Lower lobe of right lung (tissue), 2 donors: ENCODE data around the gene LGI4. TPM values are rescaled to one million over a fixed set of nuclear protein-coding genes. Genes with fewer than 3 reads are reported as not detected.
A peak's percentile ranks its signal among the peaks of the same experiment; 100 is the strongest.

Experiments
- ATAC-seq, 2 donors: fragments of 200-7000 bp; cut with Tn5 transposase; one replicate each; pipeline ENCODE4 v1.9.1; 2020 to 2022; ENCODE audit warnings: mild to moderate bottlenecking in 2 of 2, moderate library complexity in 2 of 2
- DNase-seq: peaks from one replicate; pipeline ENCODE4 v3.0.0-alpha.2; 2020
- H3K27ac ChIP-seq: fragments of 200-600 bp; one replicate; pipeline ENCODE4 v1.8.0; 2022
- H3K27me3 ChIP-seq: fragments of 200-600 bp; one replicate; pipeline ENCODE4 v1.8.0; 2022; ENCODE audit warnings: low read depth
- H3K36me3 ChIP-seq: fragments of 200-600 bp; one replicate; pipeline ENCODE4 v1.8.0; 2022; ENCODE audit warnings: mild to moderate bottlenecking
- H3K4me1 ChIP-seq: fragments of 200-600 bp; one replicate; pipeline ENCODE4 v1.8.0; 2022
- H3K4me3 ChIP-seq: fragments of 200-600 bp; one replicate; pipeline ENCODE4 v1.8.0; 2022; ENCODE audit warnings: mild to moderate bottlenecking
- H3K9me3 ChIP-seq: fragments of 200-600 bp; one replicate; pipeline ENCODE4 v1.8.0; 2022
- CTCF ChIP-seq: fragments of 200-600 bp; IDR thresholded peaks from one replicate; pipeline ENCODE4 v1.8.0; 2022; ENCODE audit warnings: antibody characterized with exemption, mild to moderate bottlenecking
- intact Hi-C: fragments of 100-400 bp; cut with DNase I; formaldehyde crosslinking; loops from one replicate; pipeline ENCODE4 v1.11.0; 2022
- total RNA-seq: library from RNA; stranded (reverse); fragmentation: NEBNext Ultra II Directional; extraction: Animal tissue kit (Norgen Biotek cat#: 25700); gene quantifications from one replicate; pipeline ENCODE4 v1.2.1, GENCODE V29; 2021
- donor health status: DM: no; HTN: yes; CAD: no; lungs with severe emphysema.

LGI4 gene
- total RNA-seq, 1 donor from 2014 or later: 6.3 TPM

GRCh38 chr19:35126624-35126959 is 8.3 kb downstream of the LGI4 start:
- intact Hi-C loops: no loop called here
- no peak for TF ChIP-seq CTCF
- H3K27ac ChIP-seq: no peak overlapping the region
- ATAC-seq (no peak), DNase-seq (no peak)
- peaks cover 27% of the 10 kb centered on the region for H3K4me1 ChIP-seq
- H3K9me3 ChIP-seq: no peaks in the 10 kb centered on the region
- H3K36me3 ChIP-seq: no peaks in the 10 kb centered on the region
- H3K27me3 ChIP-seq: no peaks in the 10 kb centered on the region
- no peak overlapping the region for H3K4me3 ChIP-seq

- Histone ChIP-seq H3K4me3 (no peak overlapping the region), H3K36me3 (no peaks in the 10 kb centered on the region), H3K27me3 (no peaks in the 10 kb centered on the region), H3K4me1 (peaks cover 25% of the 10 kb centered on the region), H3K9me3 (no peaks in the 10 kb centered on the region), H3K27ac (no peak overlapping the region)
- intact Hi-C loops: no loop called here
- no peak for TF ChIP-seq CTCF
- no peak for DNase-seq
- ATAC-seq: no peak
Measured at GRCh38 chr19:35125749-35126623, 8.9 kb downstream of the LGI4 start.

- Histone ChIP-seq H3K4me1 (peaks cover 22% of the 10 kb centered on the region), H3K36me3 (no peaks in the 10 kb centered on the region), H3K9me3 (no peaks in the 10 kb centered on the region), H3K27ac (peak overlapping the region; percentile 78), H3K4me3 (no peak overlapping the region), H3K27me3 (no peaks in the 10 kb centered on the region)
- TF ChIP-seq CTCF: no peak
- no peak for DNase-seq
- ATAC-seq: peak in 1 of 2 donors; percentile 1
- intact Hi-C loops: no loop called here
Measured at GRCh38 chr19:35125270-35125717, 9.6 kb downstream of the LGI4 start.

GRCh38 chr19:35124098-35125060 is 10.5 kb downstream of the LGI4 start:
- no peaks in the 10 kb centered on the region for H3K27me3 ChIP-seq
- TF ChIP-seq CTCF: no peak
- intact Hi-C loops: no loop called here
- peak overlapping the region; percentile 57 for H3K4me3 ChIP-seq
- H3K27ac ChIP-seq: peak overlapping the region; percentile 78
- H3K4me1 ChIP-seq: peaks cover 22% of the 10 kb centered on the region
- no peaks in the 10 kb centered on the region for H3K9me3 ChIP-seq
- H3K36me3 ChIP-seq: no peaks in the 10 kb centered on the region
- DNase-seq (peak; percentile 92), ATAC-seq (peak; percentile 92 to 96)

GRCh38 chr19:35123573-35123972 is 11.3 kb downstream of the LGI4 start:
- peak; percentile 24 to 35 for ATAC-seq
- Histone ChIP-seq H3K36me3 (no peaks in the 10 kb centered on the region), H3K4me1 (peaks cover 22% of the 10 kb centered on the region), H3K27me3 (no peaks in the 10 kb centered on the region), H3K27ac (peak overlapping the region; percentile 78), H3K9me3 (no peaks in the 10 kb centered on the region), H3K4me3 (no peak overlapping the region)
- DNase-seq: no peak
- TF ChIP-seq CTCF: no peak
- intact Hi-C loops: no loop called here
